ENCODE results near the gene POTEF. TPM values are rescaled to one million over a fixed set of nuclear protein-coding genes. Genes with fewer than 3 reads are reported as not detected.
"Not testable (repeated sequence)": the region's sequence is repeated elsewhere in the genome, so short reads cannot be mapped to it uniquely, and the experiment has no call there.

POTEF gene
- polyA plus RNA-seq, 1 donor (not counting 4 experiments of a cell fraction or from before 2014, with no cell fraction given) = not detected

DNA sequence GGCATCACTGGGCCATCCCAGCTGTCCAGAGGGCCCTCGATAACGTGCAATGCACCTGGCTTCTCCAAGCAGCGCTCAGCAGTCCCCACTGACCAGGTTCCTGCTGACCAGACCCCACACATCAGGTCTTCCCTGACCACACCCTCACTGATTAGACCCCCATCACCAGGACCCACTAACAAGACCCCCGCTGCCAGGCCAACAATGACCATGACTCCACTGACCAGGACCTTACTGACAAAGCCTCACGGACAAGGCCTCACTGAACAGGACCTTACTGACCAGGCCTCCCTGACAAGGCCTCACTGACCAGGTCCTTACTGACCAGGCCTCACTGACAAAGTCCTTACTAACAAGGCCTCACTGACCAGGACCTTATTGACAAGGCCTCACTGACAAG lies 76.6 kb downstream of the POTEF start:
- H3K9ac ChIP-seq (ENCODE audit: control insufficient read depth, extremely low read depth, insufficient read depth, low read length); FAIRE-seq; H3K4me2 ChIP-seq (ENCODE audit: control insufficient read depth, extremely low read depth, insufficient read depth, low read depth, low read length); H2AFZ ChIP-seq (ENCODE audit: control insufficient read depth, low read length); H4K20me1 ChIP-seq (ENCODE audit: control insufficient read depth, extremely low read depth, insufficient read depth, low read length); H3K9me3 ChIP-seq (ENCODE audit: control insufficient read depth, low read depth, low read length); H3K27ac ChIP-seq (ENCODE audit: control insufficient read depth, insufficient read depth, low read length); H3K27me3 ChIP-seq (ENCODE audit: control insufficient read depth, extremely low read depth, insufficient read depth, low read length); H3K79me2 ChIP-seq (ENCODE audit: control insufficient read depth, insufficient read depth, low read length); H3K9me1 ChIP-seq (ENCODE audit: control insufficient read depth, extremely low read depth, insufficient read depth, low read length); H3K4me1 ChIP-seq (ENCODE audit: control insufficient read depth, extremely low read depth, insufficient read depth, low read length); dilution Hi-C loops (cut with MboI; ENCODE audit: extremely low pct_ligation_motif_present, low sequenced_read_pairs); H3K4me3 ChIP-seq (ENCODE audit: control insufficient read depth in 2 of 3, extremely low read depth in 1 of 3, insufficient read depth in 2 of 3, low read depth in 1 of 3, low read length in 3 of 3); H3K36me3 ChIP-seq (ENCODE audit: control insufficient read depth in 2 of 2, extremely low read depth in 1 of 2, insufficient read depth in 2 of 2, low read length in 2 of 2); DNase-seq (ENCODE audit: low read depth, low spot score): not testable (repeated sequence)

- H3K9me1 ChIP-seq (ENCODE audit: control insufficient read depth, extremely low read depth, insufficient read depth, low read length); H3K4me1 ChIP-seq (ENCODE audit: control insufficient read depth, extremely low read depth, insufficient read depth, low read length); H3K9me3 ChIP-seq (ENCODE audit: control insufficient read depth, low read depth, low read length); H4K20me1 ChIP-seq (ENCODE audit: control insufficient read depth, extremely low read depth, insufficient read depth, low read length); H3K27me3 ChIP-seq (ENCODE audit: control insufficient read depth, extremely low read depth, insufficient read depth, low read length); dilution Hi-C loops (cut with MboI; ENCODE audit: extremely low pct_ligation_motif_present, low sequenced_read_pairs); H3K79me2 ChIP-seq (ENCODE audit: control insufficient read depth, insufficient read depth, low read length); H2AFZ ChIP-seq (ENCODE audit: control insufficient read depth, low read length); H3K36me3 ChIP-seq (ENCODE audit: control insufficient read depth in 2 of 2, extremely low read depth in 1 of 2, insufficient read depth in 2 of 2, low read length in 2 of 2); H3K4me2 ChIP-seq (ENCODE audit: control insufficient read depth, extremely low read depth, insufficient read depth, low read depth, low read length); H3K4me3 ChIP-seq (ENCODE audit: control insufficient read depth in 2 of 3, extremely low read depth in 1 of 3, insufficient read depth in 2 of 3, low read depth in 1 of 3, low read length in 3 of 3); DNase-seq (ENCODE audit: low read depth, low spot score); H3K9ac ChIP-seq (ENCODE audit: control insufficient read depth, extremely low read depth, insufficient read depth, low read length); H3K27ac ChIP-seq (ENCODE audit: control insufficient read depth, insufficient read depth, low read length); FAIRE-seq: not testable (repeated sequence)
Measured at GRCh38 chr2:130048422-130048821, 80.6 kb downstream of the POTEF start.

- H3K27me3 ChIP-seq (ENCODE audit: control insufficient read depth, extremely low read depth, insufficient read depth, low read length); H3K36me3 ChIP-seq (ENCODE audit: control insufficient read depth in 2 of 2, extremely low read depth in 1 of 2, insufficient read depth in 2 of 2, low read length in 2 of 2); H3K27ac ChIP-seq (ENCODE audit: control insufficient read depth, insufficient read depth, low read length); FAIRE-seq; H3K4me2 ChIP-seq (ENCODE audit: control insufficient read depth, extremely low read depth, insufficient read depth, low read depth, low read length); H3K9ac ChIP-seq (ENCODE audit: control insufficient read depth, extremely low read depth, insufficient read depth, low read length); H3K9me3 ChIP-seq (ENCODE audit: control insufficient read depth, low read depth, low read length); DNase-seq (ENCODE audit: low read depth, low spot score); H2AFZ ChIP-seq (ENCODE audit: control insufficient read depth, low read length); H3K9me1 ChIP-seq (ENCODE audit: control insufficient read depth, extremely low read depth, insufficient read depth, low read length); H3K4me3 ChIP-seq (ENCODE audit: control insufficient read depth in 2 of 3, extremely low read depth in 1 of 3, insufficient read depth in 2 of 3, low read depth in 1 of 3, low read length in 3 of 3); H3K79me2 ChIP-seq (ENCODE audit: control insufficient read depth, insufficient read depth, low read length); H3K4me1 ChIP-seq (ENCODE audit: control insufficient read depth, extremely low read depth, insufficient read depth, low read length); H4K20me1 ChIP-seq (ENCODE audit: control insufficient read depth, extremely low read depth, insufficient read depth, low read length); dilution Hi-C loops (cut with MboI; ENCODE audit: extremely low pct_ligation_motif_present, low sequenced_read_pairs): not testable (repeated sequence)
Measured at GRCh38 chr2:130038265-130038603, 90.8 kb downstream of the POTEF start.

Data from keratinocyte (primary cell).